Adrenal gland (tissue), 5 donors: ENCODE measurements around the gene SLC48A1.
"Not testable (repeated sequence)": the region's sequence is repeated elsewhere in the genome, so short reads cannot be mapped to it uniquely, and the experiment has no call there.

Experiments
- CTCF ChIP-seq, 6 experiments: fragments of 450-650 bp in 4 of 6; fragments of 200-600 bp in 2 of 6; sonication (generic) in 1 of 6; IDR thresholded peaks; 1 replicate in 5 of 6; 2 replicates in 1 of 6; pipeline versions ENCODE4 v1.5.1 to v1.8.0; 2016 to 2021; ENCODE audit warnings: antibody characterized with exemption in 6 of 6, mild to moderate bottlenecking in 2 of 6, moderate library complexity in 1 of 6
- POLR2A ChIP-seq, 2 donors: fragments of 450-650 bp; IDR thresholded peaks; one replicate each; pipeline ENCODE4 v1.6.1; 2017; ENCODE audit warnings: antibody characterized with exemption in 2 of 2, mild to moderate bottlenecking in 2 of 2, moderate library complexity in 1 of 2
- donor health status: DM: no; HTN: no; CAD: no.

GRCh38 chr12:47815447-47815846, 42.4 kb downstream of the SLC48A1 start:
- TF ChIP-seq CTCF, POLR2A (IDR thresholded peaks at IDR 0.05): not testable (repeated sequence)
